Fibroblast of gingiva (primary cell): ENCODE data around the gene CASKIN2.
A peak's percentile ranks its signal among the peaks of the same experiment; 100 is the strongest.

Experiments
- DNase-seq: peaks from one replicate; pipeline ENCODE4 v3.0.0-alpha.2; 2011; ENCODE audit warnings: low read depth

CASKIN2 gene

DNA sequence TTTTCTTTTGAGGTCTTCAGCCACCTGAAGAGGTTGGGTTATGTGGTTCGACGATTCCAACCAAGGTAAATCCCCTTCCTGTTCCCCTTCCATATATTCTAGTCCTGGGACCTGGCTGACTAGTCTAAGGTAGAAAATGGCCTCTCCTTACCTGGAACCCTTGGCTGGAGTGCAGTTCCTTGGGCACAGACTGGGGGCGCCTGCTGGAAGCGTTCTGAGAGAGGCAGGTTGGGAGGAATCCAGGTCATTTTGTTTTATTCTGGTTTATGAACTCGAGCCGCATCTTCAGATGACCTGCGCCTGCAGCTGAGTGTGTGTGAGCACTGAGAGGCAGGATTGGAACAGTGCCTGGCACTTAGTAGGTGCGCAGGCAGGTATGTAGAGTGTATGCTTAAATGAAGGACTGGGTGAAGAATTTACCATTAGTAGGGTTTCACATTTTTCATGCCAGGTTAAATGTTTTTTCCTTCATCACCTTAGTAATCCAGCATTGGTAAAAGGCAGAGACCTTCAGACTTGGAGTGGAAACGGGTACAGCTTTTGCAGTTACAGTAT lies 3.7 kb upstream of the CASKIN2 start:
- DNase-seq, result no peak

DNA sequence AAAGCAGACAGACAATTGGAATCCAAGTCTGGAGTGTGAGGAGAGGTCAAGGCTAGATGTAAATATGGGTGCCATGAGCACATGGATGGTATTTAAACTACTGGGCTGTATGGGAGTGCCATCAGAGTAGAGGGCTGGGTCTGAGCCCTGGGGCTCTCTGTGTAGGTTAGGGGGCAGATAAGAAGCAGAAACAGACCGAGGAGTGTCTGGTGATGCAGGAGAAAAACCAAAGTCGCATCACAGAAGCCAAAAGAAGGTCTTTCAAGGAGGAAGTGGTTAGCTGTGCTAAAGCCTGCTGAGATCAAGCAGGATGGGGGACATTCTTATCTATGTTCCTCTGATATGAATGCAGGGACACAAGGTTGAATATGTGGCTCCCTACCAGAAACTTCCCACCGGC lies 2.9 kb upstream of the CASKIN2 start:
- DNase-seq, result no peak

DNA sequence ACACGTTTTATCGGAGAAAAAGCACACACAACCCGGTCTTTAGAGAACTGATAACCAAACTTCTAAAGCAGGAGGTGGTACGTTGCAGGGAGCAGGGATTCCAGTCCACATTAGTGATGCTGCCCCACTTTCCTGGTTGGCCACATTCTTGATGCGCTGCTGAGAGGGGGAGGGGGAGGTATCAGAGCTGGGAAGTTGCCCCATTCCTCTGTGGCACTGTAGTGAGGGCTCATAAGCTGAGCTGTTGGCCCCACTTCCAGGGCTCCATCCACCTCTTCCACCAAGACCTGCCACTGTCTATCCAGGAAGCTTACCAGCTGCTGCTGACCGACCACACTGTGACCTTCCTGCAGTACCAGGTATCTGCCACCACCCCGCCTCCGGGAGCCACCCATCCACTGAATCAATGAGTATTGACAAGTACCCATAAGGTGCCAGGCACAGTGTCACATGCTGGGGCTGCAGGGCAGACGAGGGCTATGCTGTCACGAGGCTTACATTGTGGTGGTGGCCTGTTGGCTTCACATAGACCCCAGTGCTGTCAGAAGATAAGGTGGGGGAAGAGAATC lies 2.0 kb upstream of the CASKIN2 start:
- no peak for DNase-seq

DNA sequence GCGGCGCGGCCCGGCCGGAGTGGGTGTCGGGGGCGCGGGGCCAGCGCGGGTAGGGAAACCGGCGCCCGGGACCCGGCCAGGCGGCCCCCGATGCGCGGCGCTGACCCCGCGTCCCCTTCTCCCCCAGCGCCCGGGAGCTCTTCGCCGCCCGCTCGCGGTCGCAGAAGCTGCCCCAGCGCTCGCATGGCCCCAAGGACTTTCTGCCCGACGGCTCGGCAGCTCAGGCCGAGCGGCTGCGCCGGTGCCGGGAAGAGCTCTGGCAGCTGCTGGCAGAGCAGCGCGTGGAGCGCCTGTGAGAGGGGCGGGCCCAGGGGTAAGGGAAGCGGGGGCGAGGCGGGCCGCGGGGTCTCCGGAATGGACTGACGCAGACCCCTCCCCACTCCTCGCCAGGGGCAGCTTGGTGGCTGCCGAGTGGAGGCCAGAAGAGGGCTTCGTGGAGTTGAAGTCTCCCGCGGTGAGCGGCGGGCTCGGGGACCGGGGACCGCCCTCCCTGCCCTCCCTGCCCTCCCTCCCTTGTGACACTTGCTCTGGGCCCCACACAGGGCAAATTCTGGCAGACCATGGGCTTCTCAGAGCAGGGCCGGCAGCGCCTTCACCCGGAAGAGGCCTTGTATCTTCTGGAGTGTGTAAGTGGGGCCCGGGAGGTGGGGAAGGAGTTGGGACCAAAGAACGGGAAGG lies 1.4 kb upstream of the CASKIN2 start:
- DNase-seq, result peak; percentile 24

DNA sequence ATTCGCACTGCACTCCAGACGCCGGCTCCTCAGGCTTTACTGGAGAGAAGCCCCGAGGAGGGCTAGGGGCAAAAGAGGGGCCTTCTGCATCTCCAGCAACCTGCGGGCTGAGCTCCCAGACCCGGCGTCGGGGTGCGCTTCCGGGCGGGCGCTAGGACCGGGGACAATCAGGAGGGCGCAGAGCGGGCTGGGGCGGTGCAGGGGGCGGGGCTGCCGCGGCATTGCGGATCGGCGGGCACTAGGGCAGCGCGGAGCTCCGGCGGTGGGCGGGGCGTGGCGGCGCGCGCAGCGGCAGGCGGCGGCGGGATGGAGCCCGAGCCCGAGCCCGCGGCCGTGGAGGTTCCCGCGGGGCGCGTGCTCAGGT lies 900 bp upstream of the CASKIN2 start, which contains the start of gene TSEN54:
Gene TSEN54, plus strand, starts transcription at position 274 of the 364 bp plus-strand sequence. Its CDS starts 33 bp downstream, at position 307.
- DNase-seq, result peak; percentile 86

DNA sequence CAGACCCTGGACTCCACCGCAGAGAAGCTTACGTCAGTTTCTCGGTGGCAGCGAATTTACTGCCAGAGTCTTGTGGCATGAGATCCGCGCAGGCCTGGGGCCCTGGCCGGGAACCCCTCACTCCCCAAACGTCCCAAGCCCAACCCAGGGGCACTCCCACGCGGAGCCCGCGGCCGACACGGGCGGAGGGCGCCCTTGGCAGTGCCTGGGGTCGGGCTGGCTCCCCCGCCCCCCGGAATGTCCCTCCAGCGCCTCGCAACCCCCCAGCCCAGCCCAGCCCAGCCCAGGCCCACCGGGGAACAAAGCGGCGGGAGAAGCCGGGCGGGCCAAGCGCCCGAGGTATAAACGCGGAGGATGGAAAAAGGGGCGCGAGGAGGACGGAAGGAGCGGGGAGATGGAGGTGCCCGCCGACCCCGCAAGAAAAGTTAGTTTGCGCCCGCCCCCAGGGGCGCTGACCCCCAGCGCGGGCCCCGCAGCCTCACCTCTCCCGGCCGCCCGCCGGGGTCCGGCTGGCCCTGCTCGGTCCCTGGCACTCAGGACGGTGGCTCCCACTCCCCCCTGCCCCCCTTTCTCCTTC lies 330 bp downstream of the CASKIN2 start:
- no peak for DNase-seq

DNA sequence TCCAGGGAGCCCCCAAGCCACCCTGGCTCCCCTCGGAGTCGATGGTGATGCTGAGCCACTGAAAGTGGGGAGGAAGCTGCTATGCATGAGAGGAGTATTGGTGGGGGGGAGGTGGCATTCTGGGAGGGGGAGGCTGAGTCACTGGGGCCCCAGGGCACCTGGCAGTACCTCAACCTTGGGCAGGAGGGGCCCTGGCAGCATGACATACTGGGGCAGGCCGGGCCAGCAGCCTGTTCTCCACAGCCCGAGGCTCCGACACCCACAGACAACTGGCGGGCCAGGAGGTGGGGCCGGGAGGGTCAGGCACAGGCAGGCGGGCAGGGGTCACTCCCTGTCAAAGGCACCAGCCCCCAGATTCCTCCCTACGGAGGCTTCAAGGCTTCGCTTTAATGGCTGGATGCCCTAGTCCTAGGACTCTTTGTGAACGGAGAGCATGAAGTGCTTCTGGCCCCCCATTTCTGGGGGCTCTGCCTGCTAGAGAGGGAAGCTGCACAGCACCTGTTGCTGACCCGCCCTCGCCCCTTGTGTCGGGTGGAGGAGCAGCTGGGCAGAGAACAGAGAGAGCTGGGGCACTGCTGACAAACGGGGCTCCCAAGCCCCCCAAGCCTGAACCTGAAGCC lies 928 bp downstream of the CASKIN2 start:
- DNase-seq, result no peak

DNA sequence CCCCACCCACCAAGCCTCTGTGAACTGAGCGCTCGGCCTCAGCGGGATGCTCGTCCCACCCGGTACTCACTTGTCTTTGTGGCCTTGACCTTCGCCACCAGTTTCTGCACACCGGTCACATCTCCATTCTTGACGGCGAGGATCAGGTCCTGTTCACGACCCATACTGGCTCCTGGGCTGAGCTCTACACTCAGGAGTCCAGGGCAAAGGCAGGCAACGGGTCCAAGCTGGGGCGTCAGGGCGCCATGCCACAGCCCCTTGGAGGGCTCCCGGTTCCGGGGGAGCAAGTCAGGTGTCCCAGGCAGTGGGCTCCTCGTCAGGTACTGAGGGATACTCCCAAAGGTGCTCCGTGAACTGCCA lies 1.7 kb downstream of the CASKIN2 start:
- no peak for DNase-seq

DNA sequence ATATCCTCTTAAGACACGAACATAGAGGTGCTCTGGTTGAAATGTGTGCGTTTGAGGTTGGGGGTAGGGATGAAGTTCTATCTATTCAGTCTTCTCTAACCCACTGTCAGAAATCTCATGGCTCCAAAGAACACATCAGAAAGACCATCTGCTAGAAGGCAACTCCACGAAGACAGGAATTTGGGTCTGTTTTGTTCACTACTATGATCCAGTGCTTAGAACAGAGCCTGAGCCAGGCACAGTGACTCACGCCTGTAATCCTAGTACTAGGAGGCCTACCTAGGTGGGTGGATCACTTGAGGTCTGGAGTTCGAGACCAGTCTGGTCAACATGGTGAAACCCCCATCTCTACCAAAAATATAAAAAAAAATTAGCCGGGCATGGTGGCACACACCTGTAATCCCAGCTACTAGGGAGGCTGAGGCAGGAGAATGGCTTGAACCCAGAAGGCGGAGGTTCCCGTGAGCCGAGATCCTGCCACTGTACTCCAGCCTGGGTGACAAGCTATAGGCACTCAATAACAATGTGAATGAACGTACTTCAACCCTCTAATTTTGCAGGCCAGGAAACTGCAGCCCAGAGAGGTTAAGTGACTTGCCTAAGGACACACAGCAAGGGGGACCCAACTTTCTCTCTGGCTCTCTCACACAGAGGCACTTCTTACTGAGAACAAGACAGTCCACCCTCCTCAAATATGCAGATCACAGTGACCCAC lies 2.3 kb downstream of the CASKIN2 start:
- DNase-seq, result no peak

DNA sequence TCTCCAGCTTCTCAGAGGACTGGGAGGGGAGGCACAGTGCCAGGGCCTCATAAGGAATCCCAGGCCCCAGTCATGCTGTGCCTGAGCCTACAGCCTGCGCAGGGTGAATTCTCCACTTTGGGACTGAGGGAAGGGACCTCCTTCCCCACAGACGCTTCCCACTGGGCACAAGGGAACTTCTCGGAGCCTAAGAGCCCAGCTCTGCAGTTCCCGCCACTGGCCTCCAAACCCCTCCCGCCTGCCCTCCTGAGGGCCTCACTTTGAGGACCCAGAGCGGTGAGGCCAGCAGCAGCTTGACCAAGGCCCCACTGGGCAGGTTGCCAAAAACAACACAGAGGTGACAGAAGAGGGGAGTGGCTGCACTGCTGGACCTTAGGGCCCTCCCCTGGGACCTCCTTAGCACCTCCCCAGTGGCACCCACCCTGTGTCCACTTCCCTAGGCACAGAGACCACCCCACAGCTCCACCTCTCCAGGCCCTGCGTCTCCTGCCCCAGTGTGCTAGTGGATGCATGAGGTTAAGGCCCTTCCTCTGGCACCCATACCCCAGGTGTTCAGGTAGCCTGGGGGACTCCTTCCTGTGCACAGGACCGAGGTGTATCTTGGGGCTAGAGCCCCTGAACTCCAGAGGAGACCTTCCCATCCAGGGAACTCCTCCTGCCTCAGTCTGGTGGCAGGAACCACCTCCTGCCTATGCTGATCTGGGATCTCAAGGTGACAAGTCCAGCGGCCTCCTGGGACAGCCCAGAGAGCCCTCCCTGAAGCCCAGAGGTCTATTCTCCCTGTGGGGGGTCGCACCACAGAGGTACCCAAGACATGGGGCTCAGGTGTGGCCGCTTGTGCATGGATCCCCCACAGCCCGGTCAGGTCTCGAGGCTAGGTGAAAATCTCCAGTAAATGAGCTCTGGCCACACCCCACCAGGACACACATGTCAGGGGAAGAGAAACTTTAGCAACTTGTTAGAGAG lies 3.4 kb downstream of the CASKIN2 start:
- DNase-seq, result no peak

DNA sequence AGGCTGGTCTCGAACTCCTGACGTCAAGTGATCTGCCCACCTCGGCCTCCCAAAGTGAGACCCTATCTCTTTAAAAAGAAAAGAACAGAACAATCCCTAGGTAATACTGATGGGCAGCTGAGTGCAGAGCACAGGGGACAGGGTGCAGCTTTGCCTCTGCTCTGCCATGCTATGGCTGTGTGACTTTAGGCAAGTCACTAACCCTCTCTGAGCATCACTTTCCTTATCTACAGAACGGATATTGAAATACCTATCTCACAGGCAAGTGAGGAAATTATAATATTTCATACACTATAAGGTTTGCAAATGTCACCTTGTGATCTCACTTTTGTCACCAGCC lies 4.1 kb downstream of the CASKIN2 start:
- no peak for DNase-seq

DNA sequence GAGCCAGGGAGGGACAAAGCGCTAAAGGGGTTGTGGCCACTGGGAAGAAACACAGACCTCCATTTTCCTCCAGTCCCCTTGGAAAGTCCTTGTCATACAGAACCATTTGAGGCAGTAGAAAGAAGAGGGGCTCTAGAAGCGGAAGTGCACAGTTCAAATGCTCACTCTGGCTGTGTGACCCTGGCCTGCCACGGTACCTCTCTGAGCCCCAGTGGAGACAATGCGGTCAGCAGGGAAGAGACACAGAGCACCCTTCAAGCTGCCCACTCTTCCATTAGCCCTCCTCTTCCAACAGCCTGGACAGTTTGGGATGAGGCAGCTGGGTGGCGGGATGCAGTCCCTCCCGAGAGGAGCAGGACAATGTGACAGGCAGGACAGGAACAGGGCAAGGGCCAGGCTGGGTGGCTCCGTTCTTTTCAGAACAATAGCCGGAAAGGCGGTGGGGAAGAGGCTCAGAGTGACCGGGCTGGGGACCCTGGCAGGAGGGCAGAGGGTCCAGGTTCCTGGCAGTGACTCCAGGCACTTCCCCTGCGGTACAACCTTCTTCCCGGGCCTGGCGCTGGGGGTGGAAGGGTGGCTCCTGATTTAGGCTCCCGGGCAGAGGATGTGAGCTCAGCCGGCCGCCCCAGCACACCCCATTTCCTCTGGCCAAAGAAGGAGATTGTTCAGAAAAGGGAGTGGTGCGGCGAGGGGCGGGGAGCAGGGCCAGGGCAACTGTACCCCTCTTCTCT lies 5.6 kb downstream of the CASKIN2 start:
- no peak for DNase-seq

DNA sequence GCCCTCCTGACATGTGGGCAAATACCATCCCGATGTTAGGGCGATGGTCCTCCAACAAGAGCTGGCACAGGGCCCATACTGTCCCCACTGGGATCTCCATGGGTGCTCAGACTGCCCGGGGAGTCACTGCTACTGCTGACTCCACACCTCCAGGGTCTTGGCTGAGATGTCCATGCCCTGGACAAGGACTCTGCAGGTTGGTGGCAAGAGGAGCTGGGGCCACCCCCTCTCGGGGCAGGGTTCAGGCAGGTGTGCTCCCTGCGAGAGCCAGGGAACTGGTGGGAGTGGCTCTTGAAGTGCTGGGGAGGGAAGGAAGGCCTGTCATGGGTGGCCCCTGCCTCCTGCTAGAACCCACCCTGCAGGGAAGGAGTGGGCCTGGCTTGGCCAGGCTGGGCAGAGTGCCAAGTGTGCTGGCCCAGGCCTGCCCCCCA lies 6.4 kb downstream of the CASKIN2 start:
- no peak for DNase-seq

DNA sequence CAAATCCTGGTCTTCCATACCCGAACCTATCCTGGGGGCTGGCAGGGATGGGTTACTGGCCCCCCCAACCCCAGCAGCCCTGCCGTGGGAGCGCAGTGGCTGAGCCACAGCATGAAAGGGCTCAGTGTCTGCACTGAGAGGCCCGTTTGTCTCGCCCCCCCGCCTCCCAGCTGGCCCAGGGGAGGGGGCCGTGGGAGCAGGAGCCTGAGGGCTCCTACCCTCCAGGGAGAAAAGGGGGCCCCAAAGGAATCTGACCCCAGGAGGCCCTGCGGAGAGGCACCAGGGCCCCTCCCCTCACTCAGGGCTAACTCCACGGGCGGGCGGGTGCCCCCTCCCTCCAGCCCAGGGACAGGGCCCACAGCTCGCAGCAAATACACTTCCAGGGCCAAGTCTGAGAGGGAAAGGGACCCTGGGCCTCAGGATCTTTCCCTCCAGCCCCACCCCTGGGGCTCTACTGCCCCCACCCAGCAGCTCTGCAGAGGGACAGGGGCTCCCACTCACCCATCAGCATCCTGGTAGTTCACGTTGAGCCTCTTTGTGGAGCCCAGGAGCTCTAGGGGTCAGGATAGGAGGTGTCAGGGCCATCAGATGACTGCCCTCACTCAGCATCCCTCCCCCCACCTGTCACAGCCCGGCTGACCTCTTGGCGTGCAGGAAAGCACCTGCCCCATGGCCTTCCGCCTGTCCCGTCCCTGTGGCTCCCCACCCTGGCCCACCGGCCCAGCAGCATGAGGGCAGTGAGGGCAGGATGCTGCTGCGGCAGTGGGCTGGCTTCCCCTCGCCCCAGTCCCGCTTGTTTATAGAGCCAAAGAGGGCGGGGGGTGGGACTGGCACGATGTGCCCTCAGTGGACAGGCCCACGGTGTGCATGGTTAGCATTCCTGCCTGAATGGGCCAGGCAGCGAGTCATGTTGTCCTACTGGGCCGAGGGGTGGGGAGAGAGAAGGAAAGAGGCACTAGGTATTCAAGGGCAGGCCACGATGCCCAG lies 7.3 kb downstream of the CASKIN2 start:
- DNase-seq, result no peak

DNA sequence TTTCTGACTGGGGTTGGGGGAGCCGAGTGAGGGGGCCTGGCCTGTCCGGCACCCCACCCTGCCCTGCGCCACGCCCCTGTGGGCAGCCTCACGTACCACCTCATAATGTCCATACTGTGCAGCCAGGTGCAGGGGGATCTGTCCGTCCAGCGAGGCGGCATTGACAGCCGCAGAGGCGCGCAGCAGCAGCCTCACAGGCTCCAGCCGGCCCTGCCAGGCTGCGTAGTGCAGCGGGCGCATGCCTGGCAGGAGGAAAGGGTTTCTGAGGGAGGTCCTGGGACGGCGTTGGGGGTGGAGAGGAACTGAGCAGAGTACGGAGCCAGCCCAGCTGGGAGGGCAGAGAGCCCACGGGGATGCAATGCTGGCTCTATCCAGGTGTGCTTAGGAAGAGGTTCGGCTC lies 8.4 kb downstream of the CASKIN2 start:
- no peak for DNase-seq

DNA sequence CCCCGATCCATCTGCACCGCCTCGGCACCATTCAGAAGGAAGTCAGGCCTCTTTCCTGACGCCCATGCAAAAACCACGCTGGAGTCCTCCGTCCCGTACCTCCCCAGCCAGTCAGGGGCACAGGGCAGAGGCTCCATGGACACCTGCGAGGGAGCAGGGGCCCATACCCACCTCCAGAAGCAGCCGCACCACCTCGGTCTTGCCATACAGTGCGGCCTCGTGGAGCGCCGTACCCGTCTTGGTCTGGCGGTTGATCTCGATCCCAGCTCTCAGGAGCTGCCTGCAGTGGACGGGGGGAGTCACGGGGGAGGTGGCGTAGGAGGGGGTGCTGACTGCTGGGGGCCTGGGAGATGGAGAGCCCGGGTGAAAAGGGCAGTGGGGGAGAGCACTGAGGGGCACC lies 9.2 kb downstream of the CASKIN2 start:
- no peak for DNase-seq

DNA sequence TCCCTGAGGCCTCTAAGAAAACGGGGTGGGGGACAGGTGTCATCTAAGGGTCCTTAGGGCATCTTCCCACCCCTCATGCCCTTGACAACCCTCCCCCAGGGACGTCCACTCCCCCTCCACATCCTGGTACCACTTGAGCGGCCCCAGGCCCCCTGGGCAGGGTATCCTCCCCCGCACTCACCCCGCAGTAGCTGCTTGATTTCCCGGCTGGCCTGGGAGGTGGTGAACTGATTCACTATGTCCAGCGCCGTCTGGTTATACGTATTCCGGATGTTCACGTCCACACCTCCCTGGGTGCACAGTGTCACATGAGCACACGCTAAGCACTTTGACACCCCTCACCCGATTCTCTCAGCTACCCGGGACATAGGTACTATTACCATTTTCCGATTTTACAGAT lies 9.7 kb downstream of the CASKIN2 start:
- no peak for DNase-seq

DNA sequence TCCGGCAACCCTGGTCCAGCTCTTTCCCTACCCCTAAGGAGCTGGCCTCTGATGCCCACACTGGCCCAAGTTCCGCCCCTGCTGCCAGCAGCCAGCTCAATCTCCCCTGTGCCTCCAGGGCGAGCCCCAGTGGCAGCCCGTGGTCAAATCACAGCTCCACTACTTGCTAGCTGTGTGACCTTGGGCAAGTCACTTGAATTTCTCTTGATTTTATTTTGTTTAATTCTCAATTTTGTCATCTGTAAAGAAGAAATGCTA lies 10.3 kb downstream of the CASKIN2 start:
- DNase-seq, result no peak

DNA sequence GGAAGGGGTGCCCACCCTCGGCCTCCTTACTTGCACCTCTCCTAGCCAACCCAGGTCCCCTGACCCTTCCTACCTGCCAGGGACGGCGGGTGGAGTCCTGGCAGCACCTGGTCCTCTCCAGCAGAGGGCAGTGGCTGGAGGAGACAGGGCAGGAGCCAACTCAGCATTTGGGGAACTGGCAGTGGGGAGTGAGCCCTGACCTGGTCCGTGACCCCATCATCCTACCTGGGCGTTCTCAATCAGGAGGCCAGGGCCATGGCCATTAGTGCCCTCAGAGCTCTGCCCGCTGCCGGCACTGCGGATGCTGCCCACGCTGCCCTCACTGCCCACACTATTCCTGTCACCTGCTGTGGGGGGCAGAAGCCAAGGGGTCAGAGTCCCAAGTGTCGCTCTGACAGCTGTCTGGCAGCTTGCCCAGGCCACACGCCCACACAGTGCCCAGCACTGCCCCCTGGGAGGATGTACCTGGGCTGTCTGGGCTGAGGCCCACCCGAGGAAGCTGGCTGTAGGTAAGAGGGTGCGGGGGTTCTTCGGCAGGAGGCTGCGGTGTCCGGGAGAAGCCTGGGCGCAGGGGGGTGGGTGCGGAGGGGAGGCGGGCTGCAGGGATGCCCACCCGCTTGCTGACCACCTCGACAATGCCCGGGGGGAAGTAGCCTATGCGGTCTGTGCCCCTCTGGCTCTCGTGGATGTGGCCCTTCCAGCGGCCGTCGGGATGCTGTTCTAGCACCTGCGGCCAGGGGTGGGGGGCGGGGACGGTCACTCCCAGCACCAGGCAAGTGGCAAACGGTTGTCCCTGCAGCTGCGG lies 10.8 kb downstream of the CASKIN2 start:
- no peak for DNase-seq
